Astrocyte (in vitro differentiated cells and primary cell): ENCODE results near the gene UNC79. TPM values are rescaled to one million over a fixed set of nuclear protein-coding genes. Genes with fewer than 3 reads are reported as not detected.

ENCODE experiments used
- DNase-seq: peaks from one replicate; pipeline ENCODE4 v3.0.0-alpha.2; 2010; ENCODE audit warnings: low read depth
- FAIRE-seq: peaks from 2 replicates; lab custom pipeline; 2011; peaks lifted over from hg19 to GRCh38; lab: Jason Lieb, UNC
- H2AFZ ChIP-seq: 2 replicates; pipeline ENCODE4 v1.6.0; 2012; ENCODE audit warnings: low read depth, low read length, inconsistent platforms
- H3K27ac ChIP-seq: 2 replicates; pipeline ENCODE4 v1.5.1; 2011; ENCODE audit warnings: low read depth, low read length, inconsistent platforms
- H3K27me3 ChIP-seq: 2 replicates; pipeline ENCODE4 v1.6.0; 2011; ENCODE audit warnings: low read length, inconsistent platforms; ENCODE audit not compliant: insufficient read depth
- H3K36me3 ChIP-seq: 2 replicates; pipeline ENCODE4 v1.5.1; 2011; ENCODE audit warnings: low read length, inconsistent platforms; ENCODE audit not compliant: insufficient read depth
- H3K4me1 ChIP-seq: 2 replicates; pipeline ENCODE4 v1.5.1; 2011; ENCODE audit warnings: low read length, inconsistent platforms; ENCODE audit not compliant: insufficient read depth
- H3K4me2 ChIP-seq: 2 replicates; pipeline ENCODE4 v1.6.0; 2012; ENCODE audit warnings: low read length, inconsistent platforms
- H3K4me3 ChIP-seq: 2 replicates; pipeline ENCODE4 v1.5.1; 2011; ENCODE audit warnings: low read depth, mild to moderate bottlenecking, low read length, inconsistent platforms; ENCODE audit not compliant: insufficient read depth
- H3K79me2 ChIP-seq: 2 replicates; pipeline ENCODE4 v1.6.0; 2012; ENCODE audit warnings: mild to moderate bottlenecking, low read length, inconsistent platforms; ENCODE audit not compliant: insufficient read depth
- H3K9ac ChIP-seq: 2 replicates; pipeline ENCODE4 v1.6.0; 2012; ENCODE audit warnings: mild to moderate bottlenecking, low read length, inconsistent platforms
- H3K9me3 ChIP-seq: 2 replicates; pipeline ENCODE4 v1.5.1; 2012; ENCODE audit warnings: low read depth, mild to moderate bottlenecking, low read length, inconsistent platforms; ENCODE audit not compliant: insufficient read depth
- H4K20me1 ChIP-seq: 2 replicates; pipeline ENCODE4 v1.6.0; 2012; ENCODE audit warnings: low read length, inconsistent platforms; ENCODE audit not compliant: insufficient read depth
- H3K27ac Mint-ChIP-seq: one replicate; pipeline ENCODE4 v1.8.0; 2021; ENCODE audit warnings: mild to moderate bottlenecking, mixed read lengths; ENCODE audit not compliant: unreplicated experiment
- H3K27me3 Mint-ChIP-seq: one replicate; pipeline ENCODE4 v1.8.0; 2021; ENCODE audit warnings: low read depth, mixed read lengths; ENCODE audit not compliant: unreplicated experiment
- H3K36me3 Mint-ChIP-seq: one replicate; pipeline ENCODE4 v1.8.0; 2021; ENCODE audit warnings: low read depth, mixed read lengths; ENCODE audit not compliant: unreplicated experiment
- H3K4me1 Mint-ChIP-seq: one replicate; pipeline ENCODE4 v1.8.0; 2021; ENCODE audit warnings: low read depth, mixed read lengths; ENCODE audit not compliant: unreplicated experiment
- H3K4me3 Mint-ChIP-seq: one replicate; pipeline ENCODE4 v1.8.0; 2021; ENCODE audit warnings: mild to moderate bottlenecking, moderate library complexity, mixed read lengths; ENCODE audit not compliant: unreplicated experiment
- H3K9me3 Mint-ChIP-seq: one replicate; pipeline ENCODE4 v1.8.0; 2021; ENCODE audit warnings: mild to moderate bottlenecking, mixed read lengths; ENCODE audit not compliant: unreplicated experiment
- CTCF ChIP-seq: IDR thresholded peaks from 2 replicates; pipeline ENCODE4 v1.5.1; 2011; ENCODE audit warnings: low read depth, mild to moderate bottlenecking, inconsistent platforms, low read length, moderate library complexity; ENCODE audit not compliant: insufficient read depth
- EZH2 ChIP-seq: IDR thresholded peaks from 2 replicates; pipeline ENCODE4 v1.6.1; 2012; ENCODE audit warnings: mild to moderate bottlenecking, low read length, inconsistent platforms; ENCODE audit not compliant: insufficient read depth
- total RNA-seq: library from RNA; stranded (reverse); gene quantifications from 2 replicates; pipeline ENCODE4 v1.2.1, GENCODE V29; 2021

The UNC79 gene
- total RNA-seq, 1 donor from 2014 or later: 0.66 TPM

GRCh38 chr14:93682459-93682858 lies 251.7 kb downstream of the UNC79 start:
- TF ChIP-seq CTCF (no peak), EZH2 (no peak)
- no peak overlapping the region for H3K27ac Mint-ChIP-seq
- H3K27me3 Mint-ChIP-seq: peaks cover 11% of the 10 kb centered on the region
- H2AFZ ChIP-seq: no peak overlapping the region
- H3K4me1 ChIP-seq: no peaks in the 10 kb centered on the region
- no peak for DNase-seq
- H3K4me3 Mint-ChIP-seq: no peak overlapping the region
- no peaks in the 10 kb centered on the region for H3K36me3 Mint-ChIP-seq
- H3K9ac ChIP-seq: no peak overlapping the region
- no peak overlapping the region for H3K4me3 ChIP-seq
- no peaks in the 10 kb centered on the region for H3K36me3 ChIP-seq
- no peaks in the 10 kb centered on the region for H3K9me3 ChIP-seq
- no peaks in the 10 kb centered on the region for H4K20me1 ChIP-seq
- H3K27me3 ChIP-seq: no peaks in the 10 kb centered on the region
- no peaks in the 10 kb centered on the region for H3K4me1 Mint-ChIP-seq
- FAIRE-seq: no peak
- no peak overlapping the region for H3K4me2 ChIP-seq
- no peak overlapping the region for H3K27ac ChIP-seq
- no peaks in the 10 kb centered on the region for H3K79me2 ChIP-seq
- no peaks in the 10 kb centered on the region for H3K9me3 Mint-ChIP-seq

- no peaks in the 10 kb centered on the region for H3K9me3 Mint-ChIP-seq
- FAIRE-seq (no peak), DNase-seq (no peak)
- no peak overlapping the region for H3K9ac ChIP-seq
- no peaks in the 10 kb centered on the region for H3K36me3 ChIP-seq
- no peaks in the 10 kb centered on the region for H4K20me1 ChIP-seq
- H2AFZ ChIP-seq: no peak overlapping the region
- no peak overlapping the region for H3K4me3 ChIP-seq
- no peaks in the 10 kb centered on the region for H3K4me1 ChIP-seq
- H3K4me2 ChIP-seq: no peak overlapping the region
- no peak overlapping the region for H3K27ac Mint-ChIP-seq
- peaks cover 17% of the 10 kb centered on the region for H3K27me3 Mint-ChIP-seq
- H3K79me2 ChIP-seq: no peaks in the 10 kb centered on the region
- H3K27ac ChIP-seq: no peak overlapping the region
- TF ChIP-seq CTCF: no peak
- no peak for TF ChIP-seq EZH2
- H3K27me3 ChIP-seq: no peaks in the 10 kb centered on the region
- no peaks in the 10 kb centered on the region for H3K36me3 Mint-ChIP-seq
- no peak overlapping the region for H3K4me3 Mint-ChIP-seq
- no peaks in the 10 kb centered on the region for H3K4me1 Mint-ChIP-seq
- H3K9me3 ChIP-seq: no peaks in the 10 kb centered on the region
These were observed 252.5 kb downstream of the UNC79 start for GRCh38 chr14:93683226-93683625.

GRCh38 chr14:93685121-93685895 lies 254.6 kb downstream of the UNC79 start:
- DNase-seq (no peak), FAIRE-seq (no peak)
- peaks cover 27% of the 10 kb centered on the region for H3K27me3 Mint-ChIP-seq
- TF ChIP-seq EZH2 (no peak), CTCF (no peak)
- no peaks in the 10 kb centered on the region for H4K20me1 ChIP-seq
- peaks cover 1% of the 10 kb centered on the region for H3K9me3 Mint-ChIP-seq
- no peaks in the 10 kb centered on the region for H3K27me3 ChIP-seq
- H3K36me3 ChIP-seq: no peaks in the 10 kb centered on the region
- H3K27ac Mint-ChIP-seq: no peak overlapping the region
- H3K9ac ChIP-seq: no peak overlapping the region
- no peaks in the 10 kb centered on the region for H3K79me2 ChIP-seq
- H3K4me3 Mint-ChIP-seq: no peak overlapping the region
- H3K4me2 ChIP-seq: no peak overlapping the region
- no peak overlapping the region for H3K4me3 ChIP-seq
- H3K4me1 Mint-ChIP-seq: no peaks in the 10 kb centered on the region
- no peak overlapping the region for H3K27ac ChIP-seq
- H3K9me3 ChIP-seq: no peaks in the 10 kb centered on the region
- H3K36me3 Mint-ChIP-seq: no peaks in the 10 kb centered on the region
- H2AFZ ChIP-seq: no peak overlapping the region
- H3K4me1 ChIP-seq: no peaks in the 10 kb centered on the region
